GM19193 (cell line): Measurements from ENCODE around the gene CCDC102A.

Source experiments
- POLR2A ChIP-seq: IDR thresholded peaks from 4 replicates; pipeline ENCODE4 v1.6.1; 2011; ENCODE audit not compliant: insufficient read depth, insufficient read length; ENCODE audit errors: extremely low read depth

CCDC102A gene

DNA sequence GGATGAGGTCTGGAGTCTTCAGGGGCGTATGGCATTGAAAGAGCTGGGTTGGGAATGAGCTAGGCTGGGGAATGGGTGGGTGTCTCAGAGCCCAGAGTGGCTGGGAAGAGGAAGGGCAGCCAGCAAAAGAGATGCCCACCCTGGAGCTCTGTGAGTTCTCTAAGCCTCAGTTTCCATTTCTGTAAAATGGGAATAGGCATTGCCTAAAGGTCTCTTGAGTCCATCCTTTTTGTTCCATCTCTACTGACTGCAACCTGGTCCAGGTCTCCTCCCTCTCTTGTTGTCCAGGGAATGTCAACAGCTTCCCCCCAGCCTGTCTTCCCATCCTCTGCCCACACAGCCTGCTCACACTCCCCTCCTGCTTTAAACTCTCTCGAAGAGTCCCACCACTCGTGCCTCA is 19.6 kb downstream of the CCDC102A start:
- TF ChIP-seq POLR2A, result no peak

DNA sequence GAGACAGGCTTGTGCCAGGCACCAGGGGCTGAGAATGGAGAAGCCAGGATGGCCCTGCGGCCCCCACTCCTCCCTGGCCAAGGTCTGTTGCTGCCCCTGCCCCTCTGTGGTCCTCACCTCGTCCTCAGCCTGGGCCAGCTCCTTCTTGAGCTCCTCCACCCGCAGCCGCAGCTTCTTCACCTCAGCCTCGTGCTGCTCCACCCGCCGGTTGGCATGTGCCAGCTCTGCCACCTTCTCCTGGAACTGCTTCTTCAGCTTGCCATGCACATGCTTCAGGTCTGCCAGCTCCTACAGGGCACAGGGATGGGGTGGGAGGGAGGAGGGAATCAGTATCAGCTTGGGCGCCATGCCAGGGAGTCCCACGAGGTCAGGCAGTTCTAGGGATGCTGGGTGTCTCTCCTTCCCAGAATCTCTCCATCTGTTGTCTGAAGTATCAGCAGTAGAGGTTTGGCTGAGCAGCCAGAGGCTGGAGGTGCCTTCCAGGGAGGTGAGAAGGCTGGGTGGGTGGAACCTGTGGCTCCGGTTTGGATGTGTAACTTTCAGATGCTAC is 20.1 kb downstream of the CCDC102A start:
- no peak for TF ChIP-seq POLR2A

DNA sequence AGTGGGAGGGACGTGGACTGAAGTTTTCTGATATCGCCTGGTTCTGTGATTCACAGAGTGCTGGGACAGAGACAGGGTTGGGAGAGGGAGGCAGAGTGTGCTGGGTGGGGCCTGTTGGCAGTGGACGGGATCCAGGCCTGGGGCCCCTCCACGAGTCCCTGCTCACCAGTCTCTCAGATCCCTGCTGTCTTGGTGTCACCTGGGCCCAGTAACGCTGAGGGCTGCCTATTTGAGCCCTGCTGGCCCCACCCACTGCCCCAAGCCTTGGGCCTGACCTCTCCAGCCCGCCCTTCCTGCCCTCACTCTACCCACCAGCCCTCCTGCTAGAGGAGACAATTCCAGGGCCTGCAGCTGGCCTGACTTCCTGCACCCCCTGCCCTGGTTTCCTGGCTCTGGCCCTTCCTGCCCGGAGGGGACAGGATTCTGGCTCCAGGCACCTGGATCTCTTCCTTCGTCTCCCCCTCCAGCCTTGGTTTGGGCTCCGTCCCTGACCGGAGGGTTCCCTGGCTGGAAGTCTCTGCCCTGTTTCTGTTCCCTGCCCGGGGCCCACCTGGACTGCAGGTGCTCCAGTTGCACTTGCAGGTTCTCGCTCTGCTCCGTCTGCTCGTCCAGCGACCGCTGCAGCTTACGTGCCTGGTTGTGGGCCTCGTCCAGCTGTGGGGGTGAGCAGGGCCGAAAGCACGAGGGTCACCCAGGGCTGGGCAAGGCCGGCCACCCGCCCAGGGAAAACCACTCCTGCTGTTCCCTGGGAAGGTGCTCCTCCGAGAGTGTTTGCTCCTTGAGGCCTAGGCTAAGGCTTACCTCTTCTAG is 21.4 kb downstream of the CCDC102A start:
- no peak for TF ChIP-seq POLR2A

DNA sequence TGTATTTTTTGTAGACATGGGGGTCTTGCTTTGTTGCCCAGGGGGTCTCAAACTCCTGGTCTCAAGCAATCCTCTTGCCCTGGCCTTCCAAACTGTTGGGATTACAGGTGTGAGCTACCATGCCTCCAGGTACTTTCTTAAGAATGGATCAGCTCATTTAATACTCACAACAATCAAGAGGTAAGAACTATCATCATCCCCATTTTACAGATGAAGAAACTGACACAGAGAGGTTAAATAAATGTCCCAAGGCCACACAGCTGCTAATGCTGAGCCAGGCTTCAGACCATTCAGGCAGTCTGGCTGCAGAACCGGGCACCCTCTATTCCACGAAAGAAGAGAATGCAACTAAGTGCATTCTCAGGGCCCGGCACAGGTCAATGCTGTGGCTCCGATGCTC is 22.0 kb downstream of the CCDC102A start:
- no peak for TF ChIP-seq POLR2A

DNA sequence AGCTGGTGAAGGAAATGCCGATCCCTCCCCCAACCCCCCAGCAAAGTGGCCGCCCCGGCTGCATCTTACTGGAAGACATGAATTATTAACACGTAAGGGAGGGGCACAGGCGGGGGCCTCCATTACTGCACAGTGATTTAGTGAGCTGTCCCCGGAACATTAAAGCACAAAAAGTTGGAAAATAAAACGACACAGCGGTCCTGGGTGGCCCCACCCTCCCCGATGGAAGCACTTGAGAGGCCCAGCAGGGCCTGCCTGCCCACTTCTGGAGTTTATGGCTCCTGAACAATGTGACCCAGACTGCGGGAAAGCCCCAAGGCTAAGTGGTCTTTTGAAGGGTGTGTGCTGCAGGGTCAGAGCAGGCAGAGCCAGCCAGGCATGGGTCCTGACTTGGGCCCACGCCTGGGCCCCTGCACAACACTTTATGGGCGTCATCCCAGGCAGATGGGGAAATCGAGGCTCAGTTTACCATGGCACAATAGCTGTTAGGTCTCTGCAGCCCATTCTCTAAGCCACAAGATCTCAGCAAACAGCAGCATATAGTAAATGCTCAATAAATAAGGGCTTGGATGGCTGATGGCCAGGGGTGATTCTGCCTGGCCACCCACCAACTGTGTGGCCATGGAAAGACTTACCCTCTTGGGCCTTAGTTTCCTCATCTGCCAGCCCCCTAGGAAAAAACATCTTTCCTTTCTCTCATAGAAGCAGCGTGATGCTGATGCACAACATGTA is 22.8 kb downstream of the CCDC102A start:
- no peak for TF ChIP-seq POLR2A

DNA sequence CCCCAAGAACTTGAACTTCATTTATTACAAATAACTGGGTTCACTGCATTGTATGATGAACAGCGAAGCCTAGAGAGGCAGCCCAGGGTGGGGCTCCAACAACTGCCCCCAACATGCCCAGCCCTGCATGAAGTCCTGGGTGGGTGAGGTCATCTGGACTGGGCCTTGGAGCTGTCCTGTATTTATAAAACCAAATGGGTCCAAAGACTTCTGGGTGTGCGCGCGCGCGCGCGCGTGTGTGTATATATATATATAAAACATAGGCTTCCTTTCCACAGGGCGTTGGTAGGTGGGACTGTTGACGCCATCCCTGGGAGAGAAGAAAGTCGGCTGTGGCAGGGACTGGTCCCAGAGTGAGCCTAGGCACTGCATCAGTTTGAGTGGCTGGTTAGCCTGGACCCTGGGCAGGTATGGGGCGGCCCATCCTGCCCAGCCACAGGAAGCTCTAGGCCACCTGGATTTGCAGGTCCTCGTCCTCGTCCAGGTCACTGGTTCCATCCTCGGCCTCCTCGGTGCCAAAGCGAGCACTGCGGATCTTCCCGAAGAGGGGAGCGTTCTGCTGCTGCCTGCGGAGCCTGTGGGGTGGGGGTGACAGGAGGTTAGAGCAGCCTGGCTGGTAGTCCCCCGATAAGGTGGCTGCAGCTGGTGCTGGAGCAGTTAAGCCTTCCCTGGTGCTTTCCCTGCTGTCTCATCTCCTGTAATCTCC is 23.9 kb downstream of the CCDC102A start:
- no peak for TF ChIP-seq POLR2A

DNA sequence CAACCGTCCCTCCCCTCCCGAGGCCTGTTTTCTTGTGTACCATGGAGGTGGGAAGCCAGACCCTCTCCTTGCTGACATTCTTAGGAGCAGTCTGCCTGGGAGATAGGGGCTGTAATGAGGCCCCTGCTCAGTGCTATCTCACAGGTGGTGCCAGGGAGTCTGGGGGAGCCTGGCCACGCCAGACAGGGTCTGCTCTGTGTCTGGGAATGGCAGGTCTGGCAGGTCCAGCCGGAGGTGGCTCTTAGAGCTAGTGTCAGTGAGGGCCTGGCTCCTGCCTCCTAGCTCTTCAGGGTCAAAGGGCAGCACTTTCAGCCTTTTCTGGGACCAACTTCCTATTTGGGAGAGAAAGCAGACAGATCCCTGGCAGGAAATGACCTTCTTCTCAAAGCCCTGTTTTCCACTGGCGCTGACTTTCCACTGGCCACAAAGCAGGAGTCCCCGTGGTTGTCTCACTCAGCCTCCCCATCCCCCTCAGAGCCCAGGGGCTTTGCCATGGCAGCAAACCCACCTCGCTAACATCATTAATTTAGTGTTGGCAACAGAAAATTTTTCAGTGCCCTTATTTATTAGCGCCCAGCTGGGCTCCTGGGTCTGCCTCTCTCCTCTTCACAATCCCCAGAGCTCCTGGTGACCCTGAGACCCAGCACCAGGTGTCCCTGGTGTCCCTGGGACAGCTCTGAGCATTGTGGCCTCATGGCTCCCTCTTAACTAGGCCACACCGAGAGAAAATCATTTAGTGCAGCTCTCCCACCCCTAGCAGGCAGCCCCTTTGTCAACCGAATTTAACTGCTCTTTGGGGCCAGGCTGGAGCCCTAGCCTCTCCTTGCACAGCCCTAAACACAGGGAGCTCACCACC is 26.1 kb downstream of the CCDC102A start:
- TF ChIP-seq POLR2A, result no peak

DNA sequence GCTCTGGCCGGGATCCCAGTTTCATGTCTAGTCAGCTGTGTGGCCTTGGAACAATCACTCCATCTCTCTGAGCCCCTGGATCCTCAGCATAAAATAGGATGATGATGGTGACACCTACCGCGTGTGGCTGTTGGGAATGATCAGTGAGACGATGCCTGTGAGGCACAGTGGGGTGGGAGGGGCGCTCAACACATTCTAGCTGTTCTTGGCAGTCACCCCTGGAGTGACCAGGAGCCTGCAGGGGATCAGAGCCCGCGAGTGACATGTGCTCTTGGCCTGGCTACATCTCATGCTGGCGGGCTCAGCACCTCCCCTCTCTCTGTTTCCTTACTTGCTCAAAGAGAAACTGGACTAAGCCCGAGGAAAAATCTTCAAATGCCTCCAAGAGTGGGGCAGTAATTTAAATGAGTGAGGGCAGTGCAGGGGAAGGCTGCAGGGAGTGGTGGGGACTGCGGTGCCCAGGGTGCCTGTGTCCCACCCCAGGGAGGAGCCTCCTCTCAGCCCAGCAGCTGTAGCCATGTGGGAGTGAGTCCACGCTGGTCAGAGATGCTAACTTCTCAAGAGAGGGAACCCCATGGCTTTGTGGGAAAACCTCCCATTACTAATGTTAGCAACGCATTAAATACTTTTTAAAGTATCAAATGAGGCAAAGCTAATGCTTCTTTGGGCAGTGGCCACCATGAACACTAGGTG is 27.0 kb downstream of the CCDC102A start:
- TF ChIP-seq POLR2A, result no peak

DNA sequence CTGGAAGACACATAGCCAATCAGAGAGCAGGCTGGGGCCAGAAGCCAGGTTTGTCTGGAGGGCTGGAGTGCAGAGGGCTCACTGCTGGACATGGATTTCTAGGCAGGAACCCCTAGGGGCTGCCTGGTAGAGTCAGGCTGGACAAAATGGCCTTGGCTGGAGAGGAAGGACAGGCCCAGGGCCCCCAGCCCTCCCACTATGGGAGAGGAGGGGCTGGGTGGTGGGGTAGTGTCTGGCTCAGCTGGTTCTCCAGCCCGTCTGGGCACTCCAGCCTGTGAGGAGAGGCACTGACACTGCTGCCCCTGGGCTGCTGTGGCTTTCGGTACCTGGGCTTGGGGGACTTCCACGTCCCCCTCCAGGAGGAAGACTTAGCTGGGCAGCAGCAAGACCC is 28.3 kb downstream of the CCDC102A start:
- no peak for TF ChIP-seq POLR2A

DNA sequence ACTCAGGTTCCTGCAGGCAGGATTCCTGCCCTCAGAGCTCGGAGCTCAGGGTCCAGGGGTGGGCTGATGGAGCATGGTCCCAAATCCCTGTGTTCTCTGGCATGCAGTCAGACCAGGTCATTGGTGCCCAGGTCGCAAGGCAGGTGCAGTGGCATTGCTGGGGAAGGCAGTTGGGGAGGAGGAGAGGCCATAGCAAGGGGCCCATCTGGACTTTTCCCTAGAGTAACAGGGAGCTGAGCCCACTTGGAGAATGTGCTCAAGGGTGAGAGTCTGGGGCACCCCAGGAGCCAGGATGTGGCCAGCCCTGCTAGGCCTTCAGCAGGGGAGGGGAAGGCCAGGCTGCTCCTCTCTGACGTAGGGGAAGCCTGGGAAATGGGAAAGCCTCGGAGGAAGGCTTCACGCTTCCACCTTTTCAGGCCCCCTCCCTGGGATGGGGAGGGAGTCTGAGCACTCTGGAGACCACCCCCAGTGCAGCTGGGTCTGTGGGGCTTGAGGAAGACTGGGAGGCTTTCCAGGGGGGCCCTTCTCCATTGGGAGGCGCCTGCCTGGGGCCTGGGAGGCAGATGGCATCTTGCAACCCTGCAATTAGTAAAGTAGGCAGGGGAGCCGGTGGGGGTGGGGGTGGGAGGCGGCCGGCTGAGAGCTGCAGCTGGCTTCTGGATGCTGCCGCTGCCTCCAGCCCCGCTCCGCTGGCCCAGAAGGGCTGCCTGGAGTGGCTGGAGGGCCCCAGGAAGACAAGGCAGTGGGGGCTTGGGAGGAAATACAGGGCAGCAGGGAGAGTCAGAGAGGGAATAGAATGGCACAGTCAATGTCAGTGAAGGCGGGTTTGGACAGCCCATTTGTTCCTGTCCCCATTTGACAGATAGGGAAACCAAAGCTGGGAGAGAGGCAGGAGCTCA is 29.0 kb downstream of the CCDC102A start:
- TF ChIP-seq POLR2A, result no peak

DNA sequence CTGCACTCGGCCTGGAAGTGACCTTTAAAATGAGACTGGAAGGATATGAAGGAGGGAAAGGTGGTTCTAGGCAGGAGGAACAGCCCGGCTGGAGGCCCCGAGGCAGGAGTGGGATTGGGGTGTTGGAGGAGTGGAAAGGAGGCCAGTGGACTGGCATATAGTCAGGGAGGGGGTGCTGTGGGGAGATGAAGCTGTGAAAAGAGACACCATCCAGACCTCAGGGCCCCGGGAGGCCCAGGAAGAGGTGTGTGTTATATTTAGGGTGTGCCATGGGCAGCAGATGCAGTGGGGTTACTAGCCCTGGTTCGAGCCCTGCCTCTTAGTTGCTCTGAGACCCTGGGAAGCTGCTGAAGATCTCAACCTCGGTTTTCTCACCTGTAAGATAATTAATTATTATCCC is 31.2 kb downstream of the CCDC102A start:
- TF ChIP-seq POLR2A, result no peak

DNA sequence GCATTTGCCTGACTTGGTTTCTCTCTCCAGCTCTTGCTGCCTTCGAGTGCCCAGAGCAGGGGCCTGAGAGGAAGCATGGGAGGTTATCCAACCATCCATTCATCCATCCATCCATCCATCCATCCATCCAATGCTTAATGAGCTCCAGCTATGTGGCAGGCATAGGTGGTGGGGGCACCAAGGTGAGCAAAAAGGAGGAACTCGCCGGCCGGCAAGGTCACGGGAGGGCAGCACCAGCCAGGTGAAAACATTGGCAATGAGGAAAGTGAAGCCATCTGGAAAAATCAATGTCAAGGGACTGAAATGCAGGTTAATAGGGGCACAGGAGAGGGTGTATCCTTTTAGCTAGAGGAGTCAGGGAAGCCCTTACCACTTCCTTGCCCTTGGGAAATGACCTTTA is 31.9 kb downstream of the CCDC102A start:
- TF ChIP-seq POLR2A, result no peak

DNA sequence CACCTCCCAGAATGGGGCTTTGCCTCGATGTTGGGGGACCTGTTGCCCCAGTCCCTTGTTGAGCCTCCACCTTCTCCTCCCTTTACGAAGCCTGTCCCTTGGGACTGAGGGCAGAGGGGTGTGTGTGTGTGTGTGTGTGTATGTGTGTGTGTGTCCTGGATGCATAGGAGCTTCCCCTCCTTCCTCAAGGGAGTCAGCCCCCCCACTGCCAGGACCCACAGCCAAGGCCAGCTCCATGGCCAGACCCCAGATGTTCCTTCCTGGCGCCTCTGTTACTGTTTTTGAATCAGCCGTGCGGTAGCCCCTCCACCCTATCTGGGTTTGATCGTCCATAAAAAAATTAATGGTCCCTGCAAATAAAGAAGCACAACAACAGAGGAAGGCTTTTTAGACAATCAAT is 32.4 kb downstream of the CCDC102A start:
- TF ChIP-seq POLR2A, result no peak
